Activated T-cell treated with anti-CD3 and anti-CD28 coated beads, Interleukin-2, amount 50 U/mL, for 48 hours (primary cell): ENCODE measurements around the gene TWF2.

ENCODE experiments used
- DNase-seq, 2 experiments: peaks; one replicate each; pipeline ENCODE4 v3.0.0-alpha.2; 2020

Gene TWF2

GRCh38 chr3:52202384-52203077 is 36.4 kb downstream of the TWF2 start:
- DNase-seq, result no peak

- no peak for DNase-seq
Measured at GRCh38 chr3:52200981-52201679, 37.8 kb downstream of the TWF2 start.

DNA sequence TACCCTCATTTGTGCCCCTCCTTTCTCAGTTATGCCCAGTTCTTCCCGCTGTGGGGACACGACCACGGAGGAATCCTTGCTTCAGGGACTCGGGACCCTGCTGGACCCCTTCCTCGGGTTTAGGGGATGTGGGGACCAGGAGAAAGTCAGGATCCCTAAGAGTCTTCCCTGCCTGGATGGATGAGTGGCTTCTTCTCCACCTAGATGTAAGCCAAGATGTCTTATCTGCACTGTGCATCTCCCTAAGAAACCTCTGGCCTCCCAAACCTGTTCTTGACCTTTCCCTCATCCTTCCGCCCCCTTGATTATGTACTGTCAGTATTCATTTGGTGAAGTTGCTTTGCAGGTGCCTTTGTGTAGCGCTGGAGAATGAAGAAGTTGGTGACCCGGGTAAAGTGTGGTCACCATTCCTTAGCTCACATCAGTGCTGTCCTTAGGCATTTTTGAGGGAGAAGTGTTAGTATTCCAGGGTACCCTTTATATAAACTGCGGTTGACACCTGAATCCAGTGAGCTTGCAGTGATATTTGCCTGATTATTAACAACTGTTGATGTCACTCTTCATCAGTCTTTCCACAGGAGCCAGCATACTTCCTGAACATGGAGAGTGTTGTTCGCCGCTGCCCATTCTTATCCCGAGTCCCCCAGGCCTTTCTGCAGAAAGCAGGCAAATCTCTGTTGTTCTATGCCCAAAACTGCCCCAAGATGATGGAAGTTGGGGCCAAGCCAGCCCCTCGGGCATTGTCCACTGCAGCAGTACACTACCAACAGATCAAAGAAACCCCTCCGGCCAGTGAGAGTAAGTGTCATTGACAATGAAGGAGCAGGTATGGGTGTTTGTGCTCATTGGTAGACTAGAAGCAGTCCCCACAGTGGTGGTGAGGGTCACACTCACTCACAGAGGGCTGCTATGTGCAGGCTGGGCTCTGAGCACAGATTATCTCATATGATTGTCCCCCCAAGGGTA is 40.0 kb downstream of the TWF2 start:
- no peak for DNase-seq

DNA sequence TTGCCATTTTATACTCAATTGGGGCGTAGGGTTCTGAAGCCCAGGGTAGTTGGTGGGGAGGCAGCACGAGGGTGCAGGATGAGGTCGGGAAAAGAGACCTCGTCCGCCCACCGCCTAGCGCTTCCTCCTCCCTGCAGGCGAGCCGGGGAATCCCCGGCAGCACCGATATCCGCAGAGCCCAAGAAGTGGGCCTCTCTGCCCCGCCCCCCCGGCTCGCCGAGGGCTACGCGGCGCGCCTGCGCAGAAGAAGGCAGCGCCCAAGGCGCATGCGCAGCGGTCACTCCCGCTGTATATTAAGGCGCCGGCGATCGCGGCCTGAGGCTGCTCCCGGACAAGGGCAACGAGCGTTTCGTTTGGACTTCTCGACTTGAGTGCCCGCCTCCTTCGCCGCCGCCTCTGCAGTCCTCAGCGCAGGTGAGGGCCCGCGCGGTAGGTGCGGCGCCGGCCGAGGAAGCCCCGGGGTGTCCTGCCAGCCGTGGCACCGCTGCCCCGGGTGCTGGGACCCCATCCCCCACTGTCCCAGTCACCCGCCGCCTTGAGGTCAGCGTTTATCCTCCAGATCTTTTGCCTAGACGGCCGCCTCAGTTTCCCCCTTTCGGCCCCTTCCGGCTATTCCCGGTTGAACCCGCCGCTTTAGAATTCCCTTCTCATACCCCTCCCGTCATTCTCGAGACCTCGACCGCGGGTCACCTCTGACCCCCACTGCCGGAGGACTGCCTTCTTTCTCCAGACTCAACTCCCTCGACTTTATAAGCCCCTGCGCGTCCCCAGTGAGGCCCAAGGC is 40.9 kb downstream of the TWF2 start, which contains the start of gene ALAS1:
TSS of gene ALAS1 (plus strand) at position 319 of the 784 bp plus-strand sequence. CDS start 1,082 bp downstream, outside the sequence.
- peak; percentile 98 for DNase-seq

- no peak for DNase-seq
Measured at GRCh38 chr3:52197499-52197841, 41.5 kb downstream of the TWF2 start.

- no peak for DNase-seq
Measured at GRCh38 chr3:52196977-52197376, 42.0 kb downstream of the TWF2 start.

- no peak for DNase-seq
Measured at GRCh38 chr3:52195823-52196331, 43.1 kb downstream of the TWF2 start.

DNA sequence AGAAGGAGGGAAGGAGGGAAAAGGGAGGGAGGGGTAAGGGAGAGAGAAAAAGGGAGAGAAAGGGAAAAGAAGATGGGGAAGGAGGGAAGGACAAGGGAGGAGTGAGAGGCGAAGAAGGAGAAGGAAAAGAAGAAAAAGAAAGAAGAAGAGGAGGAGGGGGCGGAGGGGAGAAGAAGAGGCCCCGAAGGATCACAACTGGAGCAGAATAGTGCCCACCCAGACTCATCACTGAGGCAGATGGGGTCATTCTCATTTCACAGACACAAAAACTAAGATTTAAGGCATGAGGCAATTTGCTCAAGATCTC is 43.7 kb downstream of the TWF2 start:
- DNase-seq, result no peak

DNA sequence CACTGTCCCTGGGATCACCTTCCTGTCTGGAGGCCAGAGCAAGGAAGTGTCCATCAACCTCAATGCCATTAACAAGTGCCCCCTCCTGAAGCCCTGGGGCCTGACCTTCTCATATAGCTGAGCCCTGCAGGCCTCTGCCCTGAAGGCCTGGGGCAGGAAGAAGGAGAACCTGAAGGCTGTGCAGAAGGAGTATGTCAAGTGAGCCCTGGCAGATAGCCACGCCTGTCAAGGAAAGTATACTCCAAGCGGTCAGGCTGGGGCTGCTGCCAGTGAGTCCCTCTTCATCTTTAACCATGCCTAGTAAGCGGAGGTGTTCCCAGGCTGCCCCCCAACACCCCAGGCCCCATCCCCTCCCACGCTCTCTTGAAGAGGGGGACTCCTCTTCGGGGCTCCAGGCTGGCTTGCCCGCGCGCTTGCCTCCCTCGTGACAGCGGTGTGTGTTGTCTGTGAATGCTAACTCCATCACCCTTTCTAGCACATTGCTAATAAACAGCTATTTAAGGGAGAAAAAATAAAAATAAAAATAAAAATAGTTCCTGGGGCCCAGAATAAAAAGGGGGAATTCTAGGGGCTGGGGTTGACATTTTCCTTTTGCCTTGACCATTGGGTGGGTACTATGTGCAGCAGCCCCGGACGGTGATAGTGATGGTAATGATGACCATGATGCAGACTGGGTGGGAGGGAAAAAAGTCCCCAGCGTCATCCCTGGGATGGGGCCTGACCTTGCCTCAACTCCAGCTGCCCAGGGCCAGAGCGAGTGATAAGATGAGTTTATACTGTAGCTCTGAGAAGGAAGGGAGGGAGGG is 44.3 kb downstream of the TWF2 start:
- no peak for DNase-seq

DNA sequence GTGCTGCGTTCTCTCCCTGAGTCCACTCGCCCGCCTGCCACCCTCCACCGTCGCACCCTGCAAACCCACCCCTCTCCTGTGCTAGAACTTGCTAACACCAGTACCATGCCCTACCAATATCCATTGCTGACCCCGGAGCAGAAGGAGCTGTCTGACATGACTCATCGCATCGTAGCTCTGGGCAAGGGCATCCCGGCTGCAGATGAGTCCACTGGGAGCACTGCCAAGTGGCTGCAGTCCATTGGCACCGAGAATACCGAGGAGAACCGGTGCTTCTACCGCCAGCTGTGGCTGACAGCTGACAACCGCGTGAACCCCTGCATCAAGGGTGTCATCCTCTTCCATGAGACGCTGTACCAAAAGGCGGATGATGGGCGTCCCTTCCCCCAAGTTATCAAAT is 45.9 kb downstream of the TWF2 start:
- no peak for DNase-seq

DNA sequence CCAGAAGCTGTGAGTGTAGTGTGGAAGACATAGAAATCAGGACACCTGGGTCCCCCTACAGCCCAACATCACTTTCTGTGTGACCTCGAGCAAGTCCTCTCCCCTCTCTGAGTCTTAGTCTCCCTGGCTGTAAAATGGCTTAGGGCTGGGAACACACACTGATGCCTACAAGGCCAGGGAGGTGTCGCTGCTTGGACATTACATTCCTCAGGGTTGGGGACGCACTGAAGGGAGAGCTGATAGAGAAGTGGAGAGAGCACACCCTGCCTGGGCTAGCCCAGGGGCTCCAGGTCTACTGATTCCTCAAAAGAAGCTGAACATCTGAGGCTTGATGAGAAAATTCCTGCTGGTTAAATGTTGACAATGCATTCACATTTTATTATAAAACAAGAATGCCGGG is 47.3 kb downstream of the TWF2 start:
- no peak for DNase-seq

DNA sequence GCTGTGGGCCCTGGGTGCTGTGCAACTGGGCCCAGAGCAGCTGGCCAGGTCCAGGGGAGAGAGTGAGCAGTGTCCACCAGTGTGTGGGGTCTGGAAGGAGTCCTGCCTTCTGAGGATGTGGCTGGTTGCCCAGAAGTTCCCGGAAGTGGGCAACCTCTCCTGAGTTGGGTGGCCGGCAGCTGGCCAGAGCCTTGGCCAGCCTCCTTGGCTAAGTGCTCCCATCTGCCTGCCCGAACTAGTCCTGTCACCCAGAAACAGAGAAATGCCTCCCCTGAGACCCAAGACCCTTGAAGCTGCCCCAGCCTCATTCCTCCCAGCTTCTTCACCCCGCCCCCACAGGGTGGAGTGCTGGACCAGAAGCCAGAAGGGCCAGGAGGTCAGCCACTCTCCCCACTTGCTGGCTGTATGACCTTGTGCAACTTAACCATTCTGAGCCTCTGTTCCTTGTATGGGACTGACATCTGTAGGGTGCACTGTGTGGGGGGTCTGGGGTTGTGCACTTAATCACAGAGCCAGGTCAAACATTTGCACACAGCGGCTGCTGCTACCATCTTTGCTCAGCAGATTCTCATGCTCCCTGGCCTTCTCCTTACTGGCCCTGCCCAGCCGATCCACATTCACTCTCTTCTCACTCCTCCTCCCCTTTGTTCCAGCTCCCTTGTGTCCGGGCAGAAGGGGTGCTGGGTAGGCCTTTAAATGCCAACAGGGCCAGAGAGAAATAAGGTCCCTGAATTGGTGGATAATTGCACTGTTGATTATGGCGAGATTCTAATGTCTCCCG is 48.5 kb downstream of the TWF2 start:
- no peak for DNase-seq

DNA sequence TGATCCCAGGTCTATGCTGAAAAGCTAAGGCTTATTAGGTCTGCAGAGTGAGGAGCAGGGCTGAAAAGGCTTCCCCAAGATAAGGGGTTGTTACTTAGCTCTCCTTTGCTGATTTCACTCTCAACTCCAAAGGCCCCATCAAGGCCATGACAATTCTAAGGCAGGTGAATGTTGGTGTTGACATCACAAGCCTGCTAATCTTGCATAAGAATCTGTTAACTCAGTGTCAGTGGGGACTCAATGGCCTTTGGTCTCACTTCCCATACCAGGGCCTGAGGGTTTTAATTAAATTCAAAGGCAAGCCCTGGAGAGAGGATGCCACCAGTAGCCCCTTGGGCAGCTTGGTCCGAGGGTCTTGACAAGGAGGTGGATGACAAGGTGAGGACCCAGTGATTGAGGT is 50.4 kb downstream of the TWF2 start:
- DNase-seq, result no peak

- DNase-seq, result no peak
Measured at GRCh38 chr3:52186729-52187128, 52.2 kb downstream of the TWF2 start.

- DNase-seq, result no peak
Measured at GRCh38 chr3:52185837-52186236, 53.1 kb downstream of the TWF2 start.

DNA sequence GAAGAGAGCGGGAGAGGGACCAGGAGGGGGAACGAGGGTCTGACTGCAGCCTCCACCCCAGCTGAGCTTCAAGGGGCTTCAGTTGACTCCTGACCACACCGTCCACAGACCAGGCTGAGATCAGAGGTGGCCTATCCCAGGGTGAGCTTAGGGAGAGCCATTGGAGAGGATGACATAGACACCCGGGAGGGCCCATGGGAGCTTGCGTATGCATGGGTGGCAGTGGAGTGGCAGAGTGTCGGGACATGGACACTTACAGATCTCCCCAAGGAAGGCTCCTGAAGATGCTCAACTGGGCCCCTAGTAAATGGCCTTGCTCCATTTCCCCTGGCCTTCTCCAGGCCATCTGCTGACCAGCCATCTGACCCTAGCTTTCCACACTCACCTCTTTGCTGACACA is 53.6 kb downstream of the TWF2 start:
- no peak for DNase-seq

DNA sequence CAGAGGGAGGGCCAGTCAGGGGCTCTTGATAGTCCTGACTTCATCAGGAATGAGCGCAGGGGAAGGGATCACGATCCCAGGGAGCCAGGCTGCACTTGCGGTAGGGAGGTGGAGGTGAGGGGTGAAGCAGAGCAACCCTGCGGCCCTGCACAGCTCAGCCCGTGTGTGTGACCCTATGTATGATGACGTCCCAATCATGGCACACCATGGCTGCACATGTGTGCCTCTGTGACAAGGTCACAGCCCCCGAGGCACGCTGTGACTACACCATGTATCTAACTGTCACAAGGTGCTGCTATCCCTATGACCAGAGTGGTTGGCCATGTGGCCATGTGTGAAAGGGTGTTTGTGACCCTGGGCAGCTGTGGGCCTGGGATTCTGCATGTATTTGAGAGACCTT is 54.3 kb downstream of the TWF2 start:
- DNase-seq, result no peak

DNA sequence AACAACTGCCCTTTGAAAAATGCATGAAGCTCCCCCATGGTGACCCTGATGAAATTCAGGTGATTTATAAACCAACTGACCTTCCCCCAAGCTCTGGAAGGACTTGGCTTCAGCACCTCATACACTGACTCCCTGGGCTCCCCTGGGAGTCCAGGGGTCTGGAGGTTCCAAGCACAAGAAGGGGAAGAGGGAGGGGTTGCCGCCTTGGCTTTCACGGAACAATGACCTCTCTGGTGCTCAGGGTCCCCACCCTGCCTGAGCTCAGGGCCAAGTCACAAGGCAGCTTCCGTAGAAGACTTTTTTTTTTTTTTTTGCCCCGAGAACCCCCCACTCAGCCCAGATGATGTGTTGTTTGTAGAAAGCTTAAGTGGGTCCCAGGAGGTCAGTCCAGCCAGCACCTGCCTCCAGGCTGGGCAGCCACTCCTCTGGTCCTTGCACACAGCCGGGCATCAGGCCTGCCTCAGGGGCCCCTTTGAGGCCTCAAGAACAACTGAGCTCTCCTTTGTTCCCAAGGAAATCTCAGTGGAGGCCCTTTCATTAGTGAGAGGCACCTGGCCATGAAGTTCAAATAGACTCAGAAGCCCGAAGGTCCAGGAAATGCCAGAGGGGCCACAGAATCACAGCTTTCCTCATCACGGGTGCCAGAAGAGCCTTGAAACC is 55.0 kb downstream of the TWF2 start:
- DNase-seq, result no peak

DNA sequence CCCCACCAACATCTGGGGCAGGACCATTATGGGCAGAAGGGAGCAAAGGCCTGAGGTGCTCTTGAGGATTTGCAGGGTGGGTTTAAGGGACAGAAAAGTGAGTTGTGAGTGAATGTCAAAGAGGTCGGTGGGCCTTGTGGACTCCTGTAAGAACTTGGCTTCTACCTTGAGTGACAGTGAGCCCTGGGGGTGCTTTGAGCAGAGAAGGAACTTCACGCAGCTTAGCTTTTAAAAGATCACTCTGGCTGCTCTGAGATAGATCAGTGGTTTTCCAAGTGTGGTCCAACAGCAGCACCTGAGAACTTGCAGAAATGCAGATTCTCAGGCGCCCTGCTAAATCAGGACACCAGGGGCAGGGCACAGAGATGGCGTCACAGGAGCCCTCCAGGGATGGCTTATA is 56.3 kb downstream of the TWF2 start:
- DNase-seq, result no peak

- DNase-seq, result no peak
Measured at GRCh38 chr3:52182196-52182595, 56.8 kb downstream of the TWF2 start.
